ENCODE results near the gene MAML3.

Gene MAML3

DNA sequence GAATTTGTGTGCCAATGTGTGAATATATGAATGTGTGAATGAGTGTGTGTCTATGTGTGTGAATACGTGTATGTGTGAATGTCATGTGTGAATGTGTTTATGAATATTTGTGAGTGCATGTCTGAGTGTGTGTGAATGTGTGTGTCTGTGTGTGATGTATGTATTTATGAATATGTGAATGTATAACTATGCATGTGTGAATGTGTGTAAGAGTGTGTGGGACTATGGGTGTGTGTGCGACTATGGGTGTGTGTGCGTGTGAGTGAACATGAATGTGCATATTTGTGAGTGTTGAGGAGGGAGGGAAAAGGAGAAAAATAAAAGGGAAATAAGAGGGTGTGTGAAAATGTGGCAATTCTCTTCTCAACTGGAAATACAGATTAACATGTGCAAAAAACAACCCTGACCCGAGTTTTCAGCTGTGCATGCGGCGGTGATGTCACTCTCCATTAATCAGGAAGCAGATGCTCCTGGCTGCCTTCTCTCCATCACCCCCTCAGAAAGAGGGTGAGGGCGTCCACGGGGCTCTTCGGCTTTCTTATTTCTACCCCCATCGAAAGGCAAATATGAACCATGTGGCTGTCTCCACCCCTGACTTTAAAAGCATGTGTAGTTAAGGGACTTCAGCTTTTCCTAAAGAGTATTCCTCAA lies 219.8 kb downstream of the MAML3 start:
- no peaks in the 10 kb centered on the region for H3K79me2 ChIP-seq (ENCODE audit: low read length)
- H3K36me3 ChIP-seq (replicated peaks; ENCODE audit: low read depth, low read length): no peaks in the 10 kb centered on the region
- no peaks in the 10 kb centered on the region for H3K9me3 ChIP-seq (ENCODE audit: insufficient read depth, low read length)
- H3K27ac ChIP-seq (ENCODE audit: low read length): no peak overlapping the region
- H3K4me3 ChIP-seq (ENCODE audit: low read length): no peak overlapping the region
- peaks cover 13% of the 10 kb centered on the region for H3K27me3 ChIP-seq (ENCODE audit: low read depth, low read length)
- no peak overlapping the region for H2AFZ ChIP-seq (ENCODE audit: low read depth, low read length)
- H3K4me2 ChIP-seq (ENCODE audit: low read length): no peak overlapping the region
- H3K9ac ChIP-seq (ENCODE audit: low read length): no peak overlapping the region
- H3K4me1 ChIP-seq (ENCODE audit: low read length): no peaks in the 10 kb centered on the region
- H4K20me1 ChIP-seq (ENCODE audit: insufficient read depth, low read length): no peaks in the 10 kb centered on the region
- no peak for TF ChIP-seq EZH2phosphoT487 (IDR thresholded peaks at IDR 0.05; ENCODE audit: low read depth)
- TF ChIP-seq, protein P1, sequence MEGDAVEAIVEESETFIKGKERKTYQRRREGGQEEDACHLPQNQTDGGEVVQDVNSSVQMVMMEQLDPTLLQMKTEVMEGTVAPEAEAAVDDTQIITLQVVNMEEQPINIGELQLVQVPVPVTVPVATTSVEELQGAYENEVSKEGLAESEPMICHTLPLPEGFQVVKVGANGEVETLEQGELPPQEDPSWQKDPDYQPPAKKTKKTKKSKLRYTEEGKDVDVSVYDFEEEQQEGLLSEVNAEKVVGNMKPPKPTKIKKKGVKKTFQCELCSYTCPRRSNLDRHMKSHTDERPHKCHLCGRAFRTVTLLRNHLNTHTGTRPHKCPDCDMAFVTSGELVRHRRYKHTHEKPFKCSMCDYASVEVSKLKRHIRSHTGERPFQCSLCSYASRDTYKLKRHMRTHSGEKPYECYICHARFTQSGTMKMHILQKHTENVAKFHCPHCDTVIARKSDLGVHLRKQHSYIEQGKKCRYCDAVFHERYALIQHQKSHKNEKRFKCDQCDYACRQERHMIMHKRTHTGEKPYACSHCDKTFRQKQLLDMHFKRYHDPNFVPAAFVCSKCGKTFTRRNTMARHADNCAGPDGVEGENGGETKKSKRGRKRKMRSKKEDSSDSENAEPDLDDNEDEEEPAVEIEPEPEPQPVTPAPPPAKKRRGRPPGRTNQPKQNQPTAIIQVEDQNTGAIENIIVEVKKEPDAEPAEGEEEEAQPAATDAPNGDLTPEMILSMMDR (IDR thresholded peaks at IDR 0.05; ENCODE audit: low read depth, low read length): no peak

DNA sequence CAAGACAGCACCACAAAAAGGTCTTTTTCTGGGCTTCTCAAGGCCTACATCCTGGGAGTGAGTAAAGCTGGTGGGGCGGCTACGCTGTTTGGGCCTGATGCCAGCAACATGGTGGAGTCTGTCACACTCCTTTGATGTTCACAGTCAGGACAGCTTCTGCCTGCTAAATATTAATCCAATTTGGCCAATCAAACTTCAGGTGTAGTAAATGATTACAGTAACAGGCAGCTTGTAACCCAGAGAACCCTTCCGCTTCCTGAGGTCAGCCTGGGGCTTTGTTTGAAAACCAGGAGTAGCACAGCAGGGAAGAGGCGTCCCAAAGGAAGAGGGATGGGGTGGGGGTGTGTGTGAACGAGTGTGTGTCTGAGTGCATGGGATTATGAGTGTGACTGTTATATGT lies 220.4 kb downstream of the MAML3 start:
- Histone ChIP-seq H3K36me3 (replicated peaks; ENCODE audit: low read depth, low read length) (no peaks in the 10 kb centered on the region), H3K9me3 (ENCODE audit: insufficient read depth, low read length) (no peaks in the 10 kb centered on the region), H3K4me1 (ENCODE audit: low read length) (no peaks in the 10 kb centered on the region), H3K27ac (ENCODE audit: low read length) (no peak overlapping the region), H3K79me2 (ENCODE audit: low read length) (no peaks in the 10 kb centered on the region), H3K4me2 (ENCODE audit: low read length) (no peak overlapping the region), H3K9ac (ENCODE audit: low read length) (no peak overlapping the region), H3K27me3 (ENCODE audit: low read depth, low read length) (peaks cover 13% of the 10 kb centered on the region), H3K4me3 (ENCODE audit: low read length) (no peak overlapping the region), H2AFZ (ENCODE audit: low read depth, low read length) (no peak overlapping the region), H4K20me1 (ENCODE audit: insufficient read depth, low read length) (no peaks in the 10 kb centered on the region)
- no peak for TF ChIP-seq EZH2phosphoT487 (IDR thresholded peaks at IDR 0.05; ENCODE audit: low read depth)
- TF ChIP-seq, protein P1 (IDR thresholded peaks at IDR 0.05; ENCODE audit: low read depth, low read length): no peak

DNA sequence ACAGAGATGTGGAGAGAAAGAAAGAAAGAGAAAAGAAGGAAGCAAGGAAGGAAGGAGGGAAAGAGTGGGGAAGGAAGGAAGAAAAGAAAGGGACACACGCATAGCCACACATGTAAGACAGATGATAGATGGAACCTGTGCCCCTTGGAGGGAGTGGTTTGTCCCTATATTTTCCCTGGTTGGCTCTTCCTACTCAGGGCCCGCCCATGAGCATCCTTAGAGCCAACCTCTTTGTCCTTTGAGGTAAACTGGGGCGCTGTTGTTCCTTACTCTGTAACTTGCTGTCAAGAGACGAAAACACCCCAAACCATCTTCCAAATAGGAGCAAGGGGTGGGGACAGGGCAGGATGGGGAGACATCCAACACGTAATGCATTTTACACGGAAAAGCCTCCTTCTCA lies 220.9 kb downstream of the MAML3 start:
- Histone ChIP-seq H4K20me1 (ENCODE audit: insufficient read depth, low read length) (no peaks in the 10 kb centered on the region), H2AFZ (ENCODE audit: low read depth, low read length) (no peak overlapping the region), H3K4me3 (ENCODE audit: low read length) (no peak overlapping the region), H3K4me1 (ENCODE audit: low read length) (no peaks in the 10 kb centered on the region), H3K27me3 (ENCODE audit: low read depth, low read length) (peaks cover 16% of the 10 kb centered on the region), H3K36me3 (replicated peaks; ENCODE audit: low read depth, low read length) (no peaks in the 10 kb centered on the region), H3K27ac (ENCODE audit: low read length) (no peak overlapping the region), H3K79me2 (ENCODE audit: low read length) (no peaks in the 10 kb centered on the region), H3K9ac (ENCODE audit: low read length) (no peak overlapping the region), H3K9me3 (ENCODE audit: insufficient read depth, low read length) (no peaks in the 10 kb centered on the region), H3K4me2 (ENCODE audit: low read length) (no peak overlapping the region)
- no peak for TF ChIP-seq EZH2phosphoT487 (IDR thresholded peaks at IDR 0.05; ENCODE audit: low read depth)
- TF ChIP-seq, protein P1 (IDR thresholded peaks at IDR 0.05; ENCODE audit: low read depth, low read length): no peak

DNA sequence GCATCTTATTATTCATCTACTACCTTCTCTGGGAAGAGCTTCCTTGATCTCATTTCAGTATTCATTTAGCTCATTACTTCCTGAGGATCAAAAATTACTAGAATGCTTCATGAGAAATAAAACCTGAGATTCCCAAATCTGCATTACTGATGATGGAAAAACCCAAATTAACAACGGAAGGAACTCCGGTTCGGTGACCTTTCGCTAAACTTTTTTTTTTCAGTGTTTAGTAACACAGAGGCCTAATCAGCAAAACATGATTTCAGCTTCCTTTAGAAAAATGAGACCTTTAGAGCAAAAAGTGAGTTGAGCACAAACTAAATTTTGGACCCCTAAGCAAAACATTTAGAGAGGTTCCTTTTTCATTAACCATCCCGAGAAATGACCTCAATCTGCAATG lies 229.2 kb downstream of the MAML3 start:
- Histone ChIP-seq H3K4me2 (ENCODE audit: low read length) (no peak overlapping the region), H3K9me3 (ENCODE audit: insufficient read depth, low read length) (no peaks in the 10 kb centered on the region), H3K27ac (ENCODE audit: low read length) (no peak overlapping the region), H2AFZ (ENCODE audit: low read depth, low read length) (no peak overlapping the region), H3K4me3 (ENCODE audit: low read length) (no peak overlapping the region), H3K36me3 (replicated peaks; ENCODE audit: low read depth, low read length) (no peaks in the 10 kb centered on the region), H4K20me1 (ENCODE audit: insufficient read depth, low read length) (no peaks in the 10 kb centered on the region), H3K9ac (ENCODE audit: low read length) (no peak overlapping the region), H3K79me2 (ENCODE audit: low read length) (no peaks in the 10 kb centered on the region), H3K4me1 (ENCODE audit: low read length) (no peaks in the 10 kb centered on the region), H3K27me3 (ENCODE audit: low read depth, low read length) (peaks cover 38% of the 10 kb centered on the region; the same call in 1 of the 2 replicates)
- no peak for TF ChIP-seq EZH2phosphoT487 (IDR thresholded peaks at IDR 0.05; ENCODE audit: low read depth)
- TF ChIP-seq, protein P1 (IDR thresholded peaks at IDR 0.05; ENCODE audit: low read depth, low read length): no peak
